HepG2 (cell line): ENCODE results near the gene C2orf15. TPM values are rescaled to one million over a fixed set of nuclear protein-coding genes. Genes with fewer than 3 reads are reported as not detected.

Experiments used
- GATA4 ChIP-seq: sonication (generic); IDR thresholded peaks from 2 replicates; pipeline ENCODE4 v1.6.1; 2016; ENCODE audit warnings: antibody characterized with exemption, low read depth, borderline replicate concordance
- KLF9 ChIP-seq: IDR thresholded peaks from 2 replicates; pipeline ENCODE4 v1.6.1; 2016; ENCODE audit warnings: low read depth
- MIXL1 ChIP-seq: IDR thresholded peaks from 2 replicates; pipeline ENCODE4 v1.6.1; 2016
- MXD4 ChIP-seq: IDR thresholded peaks from 2 replicates; pipeline ENCODE4 v1.6.1; 2016; ENCODE audit warnings: mild to moderate bottlenecking, missing biosample characterization, missing genetic modification reagents
- MXI1 ChIP-seq: IDR thresholded peaks from 3 replicates; pipeline ENCODE4 v1.6.1; 2012; ENCODE audit warnings: low read depth, low read length, inconsistent platforms, borderline replicate concordance
- NR2F1 ChIP-seq, 2 experiments: fragments of 450-650 bp in 1 of 2; formaldehyde crosslinking in 1 of 2; IDR thresholded peaks; 2 replicates each; pipeline versions ENCODE4 v1.5.0 to v1.6.1; 2016 to 2020; ENCODE audit warnings: mild to moderate bottlenecking in 1 of 2, missing compliant biosample characterization in 1 of 2, missing genetic modification reagents in 1 of 2, moderate library complexity in 1 of 2
- NR2F6 ChIP-seq, 2 experiments: IDR thresholded peaks; 2 replicates each; pipeline ENCODE4 v1.6.1; 2016; ENCODE audit warnings: antibody characterized with exemption in 1 of 2, mild to moderate bottlenecking in 1 of 2
- POLR2A ChIP-seq, 2 experiments: IDR thresholded peaks; 2 replicates each; pipeline ENCODE4 v1.6.1; 2011; ENCODE audit warnings: low read depth in 2 of 2, low read length in 2 of 2, mild to moderate bottlenecking in 1 of 2, moderate library complexity in 1 of 2; ENCODE audit not compliant: insufficient read depth in 1 of 2
- ZKSCAN8 ChIP-seq: IDR thresholded peaks from 2 replicates; pipeline ENCODE4 v1.6.1; 2016; ENCODE audit warnings: borderline replicate concordance, missing genetic modification reagents, missing compliant biosample characterization
- ZNF230 ChIP-seq: sonication (generic); formaldehyde crosslinking; IDR thresholded peaks from 2 replicates; pipeline ENCODE4 v1.4.0; 2020; ENCODE audit warnings: mild to moderate bottlenecking, missing genetic modification reagents
- ZNF256 ChIP-seq: sonication (generic); formaldehyde crosslinking; conservative IDR thresholded peaks from 2 replicates; pipeline ENCODE4 v1.4.0; 2020; ENCODE audit warnings: missing genetic modification reagents
- ZNF282 ChIP-seq: fragments of 450-650 bp; IDR thresholded peaks from 2 replicates; pipeline ENCODE4 v1.6.1; 2018; ENCODE audit not compliant: partially characterized antibody
- ZNF354B ChIP-seq: sonication (generic); formaldehyde crosslinking; IDR thresholded peaks from 2 replicates; pipeline ENCODE4 v1.8.0; 2022; ENCODE audit warnings: mild to moderate bottlenecking, missing genetic modification reagents
- ZNF431 ChIP-seq: sonication (generic); formaldehyde crosslinking; IDR thresholded peaks from 2 replicates; pipeline ENCODE4 v1.9.0; 2022; ENCODE audit warnings: missing genetic modification reagents, low read depth, mild to moderate bottlenecking, borderline replicate concordance
- ZNF564 ChIP-seq: sonication (generic); formaldehyde crosslinking; IDR thresholded peaks from 2 replicates; pipeline ENCODE4 v1.8.1; 2023; ENCODE audit warnings: mild to moderate bottlenecking, missing genetic modification reagents
- ZSCAN20 ChIP-seq: sonication (generic); formaldehyde crosslinking; IDR thresholded peaks from 2 replicates; pipeline ENCODE4 v1.4.0; 2020; ENCODE audit warnings: missing genetic modification reagents, mild to moderate bottlenecking, borderline replicate concordance
- polyA plus RNA-seq, 8 experiments: library from polyadenylated mRNA; depleted of rRNA in 3 of 8; stranded (reverse) in 7 of 8; unstranded in 1 of 8; fragments of >200 nt; fragmentation: Illumina TruSeq in 4 of 8; extraction: Trizol in 4 of 8; gene quantifications; 2 replicates each; pipeline versions ENCODE4 v1.2.1 to v1.2.3, GENCODE V29; 2011 to 2016; ENCODE audit warnings: low read depth in 4 of 8, missing spikeins in 1 of 8, mixed read lengths in 1 of 8; ENCODE audit not compliant: insufficient read depth in 1 of 8
- total RNA-seq, 5 experiments: library from RNA; depleted of rRNA; stranded (reverse); fragments of >200 nt; fragmentation: Illumina TruSeq; extraction: Trizol; gene quantifications; 2 replicates each; pipeline ENCODE4 v1.2.3, GENCODE V29; 2016; ENCODE audit warnings: low read depth in 1 of 5
- TF ChIP-seq, protein P1 (sequence below): sonication (generic); formaldehyde crosslinking; IDR thresholded peaks from 2 replicates; pipeline ENCODE4 v1.4.0; 2020; ENCODE audit warnings: mild to moderate bottlenecking, missing genetic modification reagents, borderline replicate concordance
- TF ChIP-seq, protein P2 (sequence below): sonication (generic); formaldehyde crosslinking; IDR thresholded peaks from 2 replicates; pipeline ENCODE4 v1.8.1; 2023; ENCODE audit warnings: mild to moderate bottlenecking, missing genetic modification reagents, borderline replicate concordance
- TF ChIP-seq, protein P3 (sequence below): IDR thresholded peaks from 2 replicates; pipeline ENCODE4 v1.4.0; 2020; ENCODE audit warnings: mild to moderate bottlenecking, missing genetic modification reagents
- TF ChIP-seq, protein P4 (sequence below): sonication (generic); formaldehyde crosslinking; IDR thresholded peaks from 2 replicates; pipeline ENCODE4 v1.4.0; 2020; ENCODE audit warnings: mild to moderate bottlenecking, missing genetic modification reagents

C2orf15 gene
- total and polyA plus RNA-seq, 2 of the 13 experiments (the other 11 are each of a cell fraction or from before 2014, with no cell fraction given) = 5.5 to 8.3 TPM

DNA sequence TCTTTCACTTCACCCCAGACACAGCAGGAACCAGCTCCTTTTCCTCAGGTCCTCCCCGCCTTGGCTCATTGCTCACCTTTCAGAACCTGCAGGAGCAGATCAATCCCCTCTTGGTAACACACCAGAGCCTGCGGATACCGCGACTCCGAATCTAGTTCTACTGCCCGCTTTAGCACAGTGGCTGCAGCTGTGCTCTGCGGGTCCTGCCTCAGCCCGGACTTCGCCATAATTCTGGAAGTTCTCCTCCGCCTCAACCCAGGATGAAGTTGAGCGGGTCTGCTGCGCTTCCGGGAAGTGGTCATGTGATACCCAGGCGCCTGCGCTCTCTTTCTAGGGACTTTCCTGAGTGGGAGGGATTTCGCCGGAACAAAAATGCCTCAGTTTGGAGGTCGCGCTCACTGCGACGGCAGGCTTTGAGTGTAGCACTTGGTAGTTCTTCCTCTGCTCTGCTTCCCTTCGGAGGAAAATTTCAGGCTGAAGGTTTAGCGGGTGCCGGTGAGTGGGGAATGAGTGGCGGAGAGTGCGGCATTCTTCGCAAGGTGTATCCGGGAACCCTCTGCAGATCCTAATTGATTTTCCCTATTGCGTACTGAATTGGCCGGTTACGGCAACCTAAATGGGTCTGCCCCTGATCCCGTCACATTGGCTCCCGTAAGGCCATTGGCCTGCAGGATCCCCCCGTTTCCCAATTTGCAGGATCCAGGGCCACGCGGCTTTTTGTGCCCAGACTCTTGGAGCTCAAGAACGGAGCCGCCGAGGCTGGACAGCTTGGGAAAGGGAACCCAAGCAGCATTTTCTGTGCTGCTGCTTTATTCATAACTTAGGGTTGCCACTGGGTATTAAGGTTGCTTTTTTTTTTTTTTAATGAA lies 39.5 kb downstream of the C2orf15 start, which contains the start of the genes MITD1 and MRPL30 (continued):
- TF ChIP-seq ZNF230 (CRISPR knock-in tag) (peak; percentile 72), NR2F1 (CRISPR knock-in tag; IDR thresholded peaks at IDR 0.05) (peak in 1 of 2 experiments; percentile 18; a peak in 1 of 4 replicates), ZSCAN20 (CRISPR knock-in tag) (no peak; the same call in 1 of the 2 replicates), MXI1 (peak; percentile 90; the same call in 2 of the 3 replicates), ZNF256 (CRISPR knock-in tag) (peak; percentile 94; the same call in 1 of the 2 replicates), NR2F6 (IDR thresholded peaks at IDR 0.05) (peak; percentile 48), NR2F6 (CRISPR knock-in tag; IDR thresholded peaks at IDR 0.05) (peak; percentile 77), MIXL1 (peak; percentile 94), ZNF282 (no peak), ZKSCAN8 (CRISPR knock-in tag) (peak; percentile 92), ZNF564 (CRISPR knock-in tag) (peak; percentile 2; the same call in 1 of the 2 replicates), MXD4 (peak; percentile 94), ZNF431 (peak; percentile 96), ZNF354B (CRISPR knock-in tag) (no peak), KLF9 (CRISPR knock-in tag) (peak; percentile 80), POLR2A (IDR thresholded peaks at IDR 0.05; ENCODE audit: insufficient read depth in 1 of 2, low read depth in 2 of 2, low read length in 2 of 2) (peak; percentile 95 to 99), GATA4 (peak; percentile 37; the same call in 1 of the 2 replicates)
- TF ChIP-seq, protein P1, sequence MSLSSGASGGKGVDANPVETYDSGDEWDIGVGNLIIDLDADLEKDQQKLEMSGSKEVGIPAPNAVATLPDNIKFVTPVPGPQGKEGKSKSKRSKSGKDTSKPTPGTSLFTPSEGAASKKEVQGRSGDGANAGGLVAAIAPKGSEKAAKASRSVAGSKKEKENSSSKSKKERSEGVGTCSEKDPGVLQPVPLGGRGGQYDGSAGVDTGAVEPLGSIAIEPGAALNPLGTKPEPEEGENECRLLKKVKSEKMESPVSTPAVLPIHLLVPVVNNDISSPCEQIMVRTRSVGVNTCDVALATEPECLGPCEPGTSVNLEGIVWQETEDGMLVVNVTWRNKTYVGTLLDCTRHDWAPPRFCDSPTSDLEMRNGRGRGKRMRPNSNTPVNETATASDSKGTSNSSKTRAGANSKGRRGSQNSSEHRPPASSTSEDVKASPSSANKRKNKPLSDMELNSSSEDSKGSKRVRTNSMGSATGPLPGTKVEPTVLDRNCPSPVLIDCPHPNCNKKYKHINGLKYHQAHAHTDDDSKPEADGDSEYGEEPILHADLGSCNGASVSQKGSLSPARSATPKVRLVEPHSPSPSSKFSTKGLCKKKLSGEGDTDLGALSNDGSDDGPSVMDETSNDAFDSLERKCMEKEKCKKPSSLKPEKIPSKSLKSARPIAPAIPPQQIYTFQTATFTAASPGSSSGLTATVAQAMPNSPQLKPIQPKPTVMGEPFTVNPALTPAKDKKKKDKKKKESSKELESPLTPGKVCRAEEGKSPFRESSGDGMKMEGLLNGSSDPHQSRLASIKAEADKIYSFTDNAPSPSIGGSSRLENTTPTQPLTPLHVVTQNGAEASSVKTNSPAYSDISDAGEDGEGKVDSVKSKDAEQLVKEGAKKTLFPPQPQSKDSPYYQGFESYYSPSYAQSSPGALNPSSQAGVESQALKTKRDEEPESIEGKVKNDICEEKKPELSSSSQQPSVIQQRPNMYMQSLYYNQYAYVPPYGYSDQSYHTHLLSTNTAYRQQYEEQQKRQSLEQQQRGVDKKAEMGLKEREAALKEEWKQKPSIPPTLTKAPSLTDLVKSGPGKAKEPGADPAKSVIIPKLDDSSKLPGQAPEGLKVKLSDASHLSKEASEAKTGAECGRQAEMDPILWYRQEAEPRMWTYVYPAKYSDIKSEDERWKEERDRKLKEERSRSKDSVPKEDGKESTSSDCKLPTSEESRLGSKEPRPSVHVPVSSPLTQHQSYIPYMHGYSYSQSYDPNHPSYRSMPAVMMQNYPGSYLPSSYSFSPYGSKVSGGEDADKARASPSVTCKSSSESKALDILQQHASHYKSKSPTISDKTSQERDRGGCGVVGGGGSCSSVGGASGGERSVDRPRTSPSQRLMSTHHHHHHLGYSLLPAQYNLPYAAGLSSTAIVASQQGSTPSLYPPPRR (CRISPR knock-in tag) = no peak
- TF ChIP-seq, protein P2, sequence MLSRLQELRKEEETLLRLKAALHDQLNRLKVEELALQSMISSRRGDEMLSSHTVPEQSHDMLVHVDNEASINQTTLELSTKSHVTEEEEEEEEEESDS (CRISPR knock-in tag) = 0 out of 2 replicates have a peak, but pooled peaks have one; percentile 95
- TF ChIP-seq, protein P3, sequence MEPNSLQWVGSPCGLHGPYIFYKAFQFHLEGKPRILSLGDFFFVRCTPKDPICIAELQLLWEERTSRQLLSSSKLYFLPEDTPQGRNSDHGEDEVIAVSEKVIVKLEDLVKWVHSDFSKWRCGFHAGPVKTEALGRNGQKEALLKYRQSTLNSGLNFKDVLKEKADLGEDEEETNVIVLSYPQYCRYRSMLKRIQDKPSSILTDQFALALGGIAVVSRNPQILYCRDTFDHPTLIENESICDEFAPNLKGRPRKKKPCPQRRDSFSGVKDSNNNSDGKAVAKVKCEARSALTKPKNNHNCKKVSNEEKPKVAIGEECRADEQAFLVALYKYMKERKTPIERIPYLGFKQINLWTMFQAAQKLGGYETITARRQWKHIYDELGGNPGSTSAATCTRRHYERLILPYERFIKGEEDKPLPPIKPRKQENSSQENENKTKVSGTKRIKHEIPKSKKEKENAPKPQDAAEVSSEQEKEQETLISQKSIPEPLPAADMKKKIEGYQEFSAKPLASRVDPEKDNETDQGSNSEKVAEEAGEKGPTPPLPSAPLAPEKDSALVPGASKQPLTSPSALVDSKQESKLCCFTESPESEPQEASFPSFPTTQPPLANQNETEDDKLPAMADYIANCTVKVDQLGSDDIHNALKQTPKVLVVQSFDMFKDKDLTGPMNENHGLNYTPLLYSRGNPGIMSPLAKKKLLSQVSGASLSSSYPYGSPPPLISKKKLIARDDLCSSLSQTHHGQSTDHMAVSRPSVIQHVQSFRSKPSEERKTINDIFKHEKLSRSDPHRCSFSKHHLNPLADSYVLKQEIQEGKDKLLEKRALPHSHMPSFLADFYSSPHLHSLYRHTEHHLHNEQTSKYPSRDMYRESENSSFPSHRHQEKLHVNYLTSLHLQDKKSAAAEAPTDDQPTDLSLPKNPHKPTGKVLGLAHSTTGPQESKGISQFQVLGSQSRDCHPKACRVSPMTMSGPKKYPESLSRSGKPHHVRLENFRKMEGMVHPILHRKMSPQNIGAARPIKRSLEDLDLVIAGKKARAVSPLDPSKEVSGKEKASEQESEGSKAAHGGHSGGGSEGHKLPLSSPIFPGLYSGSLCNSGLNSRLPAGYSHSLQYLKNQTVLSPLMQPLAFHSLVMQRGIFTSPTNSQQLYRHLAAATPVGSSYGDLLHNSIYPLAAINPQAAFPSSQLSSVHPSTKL (CRISPR knock-in tag) = peak; percentile 87
- TF ChIP-seq, protein P4, sequence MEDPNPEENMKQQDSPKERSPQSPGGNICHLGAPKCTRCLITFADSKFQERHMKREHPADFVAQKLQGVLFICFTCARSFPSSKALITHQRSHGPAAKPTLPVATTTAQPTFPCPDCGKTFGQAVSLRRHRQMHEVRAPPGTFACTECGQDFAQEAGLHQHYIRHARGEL = 0 out of 2 replicates have a peak, but pooled peaks have one; percentile 38
